GM19463 (cell line): ENCODE measurements around the gene SIRT3.
"Not testable (repeated sequence)": the region's sequence is repeated elsewhere in the genome, so short reads cannot be mapped to it uniquely, and the experiment has no call there.

Experiments
- ATAC-seq: cut with Tn5 transposase; IDR thresholded peaks from one replicate; pipeline ENCODE4 v1.9.1; 2021; ENCODE audit warnings: mild to moderate bottlenecking, moderate library complexity; ENCODE audit not compliant: unreplicated experiment

The SIRT3 gene

DNA sequence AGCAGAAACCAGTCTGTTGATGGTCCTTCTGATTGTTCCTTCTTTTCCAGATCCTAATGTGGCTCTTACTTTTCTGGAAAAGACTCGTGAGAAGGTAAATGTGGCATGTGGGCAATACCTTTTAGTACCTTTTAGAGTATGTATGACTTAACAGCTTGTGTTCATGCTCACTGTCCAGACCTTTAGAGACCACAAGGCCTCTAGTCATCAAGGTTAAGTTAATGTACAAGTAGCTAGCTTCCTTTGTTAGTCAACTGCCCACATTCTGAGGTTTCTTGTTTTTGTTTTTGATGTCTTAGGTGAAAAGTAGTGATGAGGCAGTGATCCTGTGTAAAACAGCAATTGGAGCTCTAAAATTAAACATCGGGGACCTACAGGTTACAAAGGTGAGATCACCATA lies 8.2 kb upstream of the SIRT3 start:
- no peak for ATAC-seq

DNA sequence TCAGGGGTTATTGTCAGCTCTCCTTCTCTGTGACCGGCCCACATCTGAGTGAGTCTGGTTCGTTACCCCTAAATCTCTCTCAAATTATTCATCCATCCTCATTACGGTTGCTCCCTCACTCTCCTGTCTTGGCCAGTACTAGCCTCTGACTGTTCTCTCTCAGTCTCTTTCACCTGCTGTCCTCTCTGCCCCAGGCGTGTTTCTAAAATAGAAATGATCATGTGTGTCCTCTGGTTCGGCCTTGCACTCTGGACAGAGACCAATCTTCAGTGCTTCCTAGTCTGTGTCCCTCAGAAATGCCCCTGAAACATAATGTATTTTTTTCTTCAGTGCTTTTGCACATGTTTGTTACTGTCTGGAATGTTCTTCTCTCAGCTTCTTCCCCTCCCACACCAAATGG lies 5.5 kb upstream of the SIRT3 start:
- ATAC-seq = no peak

DNA sequence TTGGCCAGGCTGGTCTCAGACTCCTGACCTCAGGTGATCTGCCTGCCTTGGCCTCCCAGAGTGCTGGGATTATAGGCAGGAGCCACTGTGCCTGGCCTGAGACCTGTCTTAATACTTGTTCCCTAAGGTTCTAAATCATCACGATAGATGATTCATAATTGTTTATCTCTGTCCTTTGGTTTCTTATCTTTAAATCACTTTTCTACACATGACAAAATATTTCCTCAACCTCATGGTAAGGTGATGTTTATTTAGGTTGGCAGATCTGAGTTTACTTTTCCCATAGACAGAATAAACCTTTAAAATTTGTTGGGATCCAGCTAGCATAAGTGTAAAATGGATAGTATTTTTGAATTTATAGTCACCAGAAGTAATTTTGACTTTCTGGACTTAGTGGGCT lies 4.2 kb upstream of the SIRT3 start:
- no peak for ATAC-seq

DNA sequence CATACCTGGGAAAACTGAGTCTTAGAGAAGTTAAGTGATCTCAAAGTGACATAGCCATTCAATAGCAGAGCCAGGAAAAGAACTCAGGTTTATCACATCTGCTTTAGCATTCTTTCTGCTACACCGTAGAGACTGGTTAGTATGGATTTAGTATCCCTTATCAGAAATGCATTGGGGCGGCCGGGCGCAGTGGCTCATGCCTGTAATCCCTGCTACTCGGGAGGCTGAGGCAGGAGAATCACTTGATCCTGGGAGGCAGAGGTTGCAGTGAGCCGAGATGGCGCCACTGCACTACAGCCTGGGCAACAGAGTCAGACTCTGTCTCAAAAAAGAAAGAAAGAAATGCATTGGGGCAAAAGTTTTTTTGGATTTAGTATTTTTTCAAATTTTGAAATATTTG lies 2.2 kb upstream of the SIRT3 start:
- ATAC-seq = not testable (repeated sequence)

DNA sequence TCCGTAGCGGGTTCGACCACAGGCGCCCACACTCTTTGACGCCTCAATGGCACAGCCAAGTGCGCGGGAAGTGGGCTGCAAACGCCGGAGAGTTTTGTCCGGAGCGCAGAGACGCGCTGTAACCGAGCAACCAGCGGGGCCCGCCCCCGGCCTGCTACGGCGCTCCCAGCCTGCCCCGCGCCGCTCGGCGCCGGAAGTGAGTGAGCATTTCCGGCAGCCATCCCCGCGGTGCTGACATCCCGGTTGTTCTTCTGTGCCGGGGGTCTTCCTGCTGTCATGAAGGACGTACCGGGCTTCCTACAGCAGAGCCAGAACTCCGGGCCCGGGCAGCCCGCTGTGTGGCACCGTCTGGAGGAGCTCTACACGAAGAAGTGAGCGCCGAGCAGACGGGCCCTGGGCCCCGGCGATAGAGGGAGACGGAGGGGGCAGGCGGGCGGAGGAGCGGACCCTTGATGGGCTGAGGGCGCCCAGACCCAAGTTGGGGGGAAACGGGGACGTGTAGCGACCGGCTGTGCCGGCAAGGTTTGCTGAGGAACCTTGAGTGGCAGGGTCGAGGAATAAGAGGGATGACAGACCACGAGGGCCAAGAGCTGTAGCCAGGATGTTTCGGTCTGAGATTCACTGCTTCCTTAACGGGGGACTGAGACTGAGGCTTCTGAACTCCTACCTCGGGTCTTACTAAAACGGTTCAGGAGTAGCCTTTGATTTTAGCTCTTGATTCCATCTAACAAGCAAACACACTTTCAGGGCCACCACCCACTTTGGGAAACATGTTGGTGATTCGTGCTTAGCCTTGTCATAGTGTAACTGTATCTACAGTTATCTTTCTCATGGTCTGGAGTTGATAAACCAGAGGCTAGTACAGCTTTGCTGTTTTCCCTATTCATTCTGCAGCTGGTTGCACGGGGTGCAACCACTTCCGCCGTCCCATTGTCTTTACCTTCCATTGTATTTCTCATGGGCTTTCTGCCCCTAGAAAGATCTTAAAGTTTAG lies 929 bp upstream of the SIRT3 start, which contains the start of gene PSMD13:
Gene PSMD13, plus strand, starts transcription at position 203 of the 994 bp plus-strand sequence. Its CDS starts 74 bp downstream, at position 277.
- peak; percentile 87 for ATAC-seq

DNA sequence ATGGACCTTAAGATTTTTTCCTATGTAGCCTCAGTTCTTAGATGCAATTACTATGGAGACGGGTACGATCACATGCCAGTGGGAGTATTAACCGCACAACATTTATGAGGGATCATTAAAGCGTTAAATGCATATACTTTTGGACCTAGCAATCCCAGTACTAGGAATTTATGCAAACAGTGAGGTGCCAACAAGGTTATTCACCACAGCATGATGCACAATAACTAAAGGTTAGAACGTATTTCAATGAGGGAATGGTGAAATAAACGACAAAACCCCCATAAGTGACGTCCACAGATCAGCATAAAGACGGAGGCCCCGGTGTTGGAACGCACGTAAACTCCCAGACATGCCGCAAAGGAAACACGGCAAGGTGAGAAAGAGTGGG lies 539 bp downstream of the SIRT3 start:
- ATAC-seq = peak; percentile 3

DNA sequence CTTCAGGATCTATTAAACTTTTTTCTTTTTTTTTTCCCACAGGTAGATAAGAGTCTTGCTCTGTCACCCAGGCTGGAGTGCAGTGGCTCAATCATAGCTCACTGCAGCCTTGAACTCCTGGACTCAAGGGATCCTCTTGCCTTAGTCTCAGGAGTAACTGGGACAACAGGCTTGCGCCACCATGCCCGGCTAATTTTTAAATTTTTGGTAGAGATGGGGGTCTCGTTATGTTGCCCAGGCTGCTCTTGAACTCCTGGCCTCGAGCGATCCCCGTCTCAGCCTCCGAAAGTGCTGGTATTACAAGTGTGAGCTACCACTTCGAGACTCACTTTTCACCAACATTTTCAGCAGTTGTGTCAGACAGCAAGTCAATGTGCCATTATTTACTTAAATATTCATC lies 962 bp downstream of the SIRT3 start:
- no peak for ATAC-seq

DNA sequence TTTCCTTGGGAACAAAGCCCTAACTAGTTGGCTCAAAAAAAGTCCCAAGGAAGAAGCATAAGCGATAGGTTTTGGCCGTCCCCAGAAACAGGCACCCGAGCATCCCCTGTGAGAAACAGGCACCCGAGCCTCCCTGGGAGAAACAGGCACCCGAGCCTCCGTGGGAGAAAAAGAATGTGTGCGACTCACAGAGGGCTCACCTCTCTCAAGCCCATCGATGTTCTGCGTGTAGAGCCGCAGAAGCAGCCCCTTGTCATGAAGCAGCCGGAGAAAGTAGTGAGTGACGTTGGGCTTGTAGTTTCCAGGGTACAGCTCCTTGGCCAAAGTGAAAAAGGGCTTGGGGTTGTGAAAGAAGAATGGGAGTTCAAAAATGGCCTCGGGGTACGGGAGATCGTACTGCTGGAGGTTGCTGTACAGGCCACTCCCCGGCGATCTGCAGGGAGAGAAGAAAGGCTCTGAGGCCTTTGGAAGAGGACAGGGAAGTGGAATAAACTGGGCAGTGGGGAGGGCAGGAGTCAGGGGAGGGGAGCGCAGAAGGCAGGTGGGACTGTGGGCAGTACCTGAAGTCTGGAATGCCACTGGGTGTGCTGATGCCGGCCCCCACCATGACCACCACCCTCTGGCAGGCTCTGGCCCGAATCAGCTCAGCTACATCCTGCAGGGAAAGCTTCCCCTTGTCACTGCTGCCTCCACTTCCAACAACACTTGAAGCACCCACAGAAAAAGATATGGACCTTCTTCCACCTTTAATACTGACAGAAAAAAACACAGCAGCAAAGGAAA lies 3.2 kb downstream of the SIRT3 start:
- no peak for ATAC-seq

DNA sequence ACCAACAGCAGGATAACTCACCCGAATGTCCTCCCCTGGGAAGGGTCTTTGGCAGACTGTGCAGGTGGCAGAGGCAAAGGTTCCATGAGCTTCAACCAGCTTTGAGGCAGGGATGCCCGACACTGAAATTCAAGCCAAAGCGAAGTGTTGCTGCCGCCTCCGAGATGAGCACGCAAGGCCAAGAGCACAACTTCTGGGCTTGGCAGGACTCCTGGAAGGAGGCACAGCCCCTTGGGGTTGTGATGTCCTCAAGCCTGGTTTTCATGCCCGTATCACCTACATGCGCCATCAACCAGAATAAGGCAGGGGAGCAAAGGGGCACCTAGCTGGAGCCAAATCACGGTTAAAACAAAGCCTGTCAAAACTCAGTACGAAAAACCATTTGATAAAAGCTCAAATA lies 5.7 kb downstream of the SIRT3 start:
- no peak for ATAC-seq

DNA sequence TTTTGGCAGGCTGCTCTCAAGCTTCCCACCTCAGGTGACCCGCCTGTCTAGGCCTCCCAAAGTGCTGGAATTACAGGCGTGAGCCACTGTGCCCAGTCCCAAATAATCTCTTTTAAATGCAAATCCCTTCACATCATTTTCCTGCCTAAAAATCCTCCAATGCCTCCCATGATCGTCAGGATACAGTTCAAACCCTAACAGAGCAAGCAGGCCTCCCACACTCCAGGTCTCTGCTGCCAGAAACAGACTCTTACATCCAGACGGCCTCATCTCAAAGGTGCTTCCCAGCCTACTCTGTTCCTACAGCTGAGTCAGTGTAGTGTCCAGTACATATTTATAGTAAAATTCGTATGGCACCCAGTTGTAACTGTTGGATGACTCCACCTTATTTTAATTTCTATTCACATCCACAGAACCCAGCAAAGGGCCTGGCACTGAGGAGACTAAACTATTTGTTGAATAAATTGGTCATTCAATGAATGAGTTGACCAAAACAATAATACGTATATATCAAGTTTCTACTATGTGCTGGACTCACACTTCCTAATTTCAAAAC lies 8.2 kb downstream of the SIRT3 start:
- no peak for ATAC-seq

DNA sequence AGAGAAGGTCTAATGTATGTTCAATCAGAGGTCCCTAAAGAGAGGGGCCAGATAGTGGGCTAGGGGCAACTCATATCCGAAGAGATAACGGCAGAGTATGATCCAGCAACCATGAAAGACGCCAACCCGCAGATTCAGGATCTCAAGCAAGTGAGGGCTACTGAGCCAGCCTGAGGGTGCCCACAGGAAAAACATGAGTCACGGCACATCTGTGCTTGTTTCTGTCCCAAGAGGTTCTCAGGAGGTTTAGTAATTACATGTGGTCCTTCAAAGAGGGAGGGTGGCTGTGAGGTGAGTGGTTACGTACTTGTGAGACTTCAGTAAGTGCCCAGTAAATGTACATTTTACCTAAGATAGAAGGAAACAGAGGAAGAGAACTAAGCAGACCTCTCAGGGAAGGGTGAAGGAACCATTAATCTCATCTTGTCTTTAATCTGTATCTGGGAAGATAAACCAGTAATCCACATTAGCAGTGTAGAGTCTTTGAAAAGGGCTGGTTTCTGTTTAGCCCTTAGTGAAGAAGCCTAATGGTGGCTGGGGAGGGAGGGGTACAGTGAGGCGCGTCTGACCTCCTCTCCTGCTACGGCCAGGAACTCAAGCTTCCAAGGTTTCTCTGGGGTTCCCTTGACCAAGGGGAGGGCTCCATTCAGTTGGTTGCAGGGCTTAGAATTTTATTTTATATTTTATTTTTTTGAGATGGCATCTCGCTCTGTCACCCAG lies 10.2 kb downstream of the SIRT3 start:
- no peak for ATAC-seq

DNA sequence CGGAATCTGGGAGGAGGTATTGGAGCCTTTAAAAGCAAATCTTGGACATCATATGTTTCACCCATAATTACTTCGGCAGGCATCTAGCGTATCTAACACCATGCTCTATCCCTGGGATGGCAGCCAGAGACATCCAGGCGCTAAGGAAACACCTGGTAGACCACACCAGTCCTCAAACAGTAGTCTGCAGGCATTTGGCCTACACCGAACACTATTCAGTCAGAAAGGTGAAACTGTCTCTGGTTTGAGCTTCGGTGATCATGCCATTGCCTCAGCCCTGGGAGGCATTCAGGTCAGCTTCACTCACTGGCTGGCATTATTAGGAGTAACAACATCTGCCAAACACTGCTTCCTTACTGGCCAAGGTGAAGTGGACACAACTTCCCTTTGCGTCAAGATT lies 11.7 kb downstream of the SIRT3 start:
- ATAC-seq = no peak

DNA sequence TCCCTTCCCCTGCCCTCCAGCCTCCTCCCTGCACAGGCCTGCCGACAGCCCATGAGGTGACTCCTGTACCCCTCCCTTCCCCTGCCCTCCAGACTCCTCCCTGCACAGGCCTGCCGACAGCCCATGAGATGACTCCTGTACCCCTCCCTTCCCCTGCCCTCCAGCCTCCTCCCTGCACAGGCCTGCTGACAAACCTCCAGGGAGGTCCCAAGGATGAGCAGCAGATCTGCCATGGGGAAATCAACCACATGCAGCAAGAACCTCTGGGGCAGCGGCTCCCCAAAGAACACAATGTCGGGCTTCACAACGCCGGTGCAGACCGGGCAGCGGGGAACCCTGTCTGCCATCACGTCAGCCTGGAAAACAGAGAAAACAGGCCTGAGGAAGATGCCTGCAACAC lies 12.3 kb downstream of the SIRT3 start:
- ATAC-seq = no peak

DNA sequence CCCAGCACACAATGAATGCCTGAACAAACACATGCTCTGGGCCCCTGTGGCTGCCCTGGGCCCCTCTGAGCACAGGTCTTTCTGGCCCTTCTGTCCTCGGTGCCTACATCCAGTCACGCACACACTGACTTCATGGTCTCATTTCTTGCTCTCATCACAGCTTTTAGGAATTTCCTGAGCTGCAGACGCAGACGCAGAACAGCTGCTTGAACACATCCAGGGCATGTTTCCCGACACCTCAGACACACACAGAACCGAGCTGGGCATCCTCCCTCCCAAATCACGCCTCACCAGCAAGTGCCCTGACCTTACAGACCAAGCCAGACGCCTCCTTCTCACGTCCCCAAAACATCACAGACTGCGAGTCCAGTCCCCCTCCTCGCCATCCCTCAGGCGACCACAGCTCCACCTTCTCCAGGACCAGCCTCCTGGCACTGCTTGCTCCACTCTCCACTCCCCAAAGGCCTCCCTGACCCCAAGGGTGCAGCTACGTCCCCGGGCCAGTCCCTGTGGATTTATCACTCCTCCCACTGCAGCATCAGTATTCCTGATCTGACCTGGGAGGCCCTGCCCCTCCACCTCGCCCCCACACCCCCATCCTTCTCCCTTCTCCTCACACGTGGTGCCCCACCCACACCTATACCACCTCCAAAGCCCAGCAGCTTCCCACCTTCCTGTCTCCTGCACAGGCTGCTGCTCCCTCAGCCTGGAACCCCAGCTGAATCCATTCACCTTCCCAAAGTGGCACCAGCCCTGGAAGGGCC lies 12.9 kb downstream of the SIRT3 start:
- ATAC-seq = no peak

DNA sequence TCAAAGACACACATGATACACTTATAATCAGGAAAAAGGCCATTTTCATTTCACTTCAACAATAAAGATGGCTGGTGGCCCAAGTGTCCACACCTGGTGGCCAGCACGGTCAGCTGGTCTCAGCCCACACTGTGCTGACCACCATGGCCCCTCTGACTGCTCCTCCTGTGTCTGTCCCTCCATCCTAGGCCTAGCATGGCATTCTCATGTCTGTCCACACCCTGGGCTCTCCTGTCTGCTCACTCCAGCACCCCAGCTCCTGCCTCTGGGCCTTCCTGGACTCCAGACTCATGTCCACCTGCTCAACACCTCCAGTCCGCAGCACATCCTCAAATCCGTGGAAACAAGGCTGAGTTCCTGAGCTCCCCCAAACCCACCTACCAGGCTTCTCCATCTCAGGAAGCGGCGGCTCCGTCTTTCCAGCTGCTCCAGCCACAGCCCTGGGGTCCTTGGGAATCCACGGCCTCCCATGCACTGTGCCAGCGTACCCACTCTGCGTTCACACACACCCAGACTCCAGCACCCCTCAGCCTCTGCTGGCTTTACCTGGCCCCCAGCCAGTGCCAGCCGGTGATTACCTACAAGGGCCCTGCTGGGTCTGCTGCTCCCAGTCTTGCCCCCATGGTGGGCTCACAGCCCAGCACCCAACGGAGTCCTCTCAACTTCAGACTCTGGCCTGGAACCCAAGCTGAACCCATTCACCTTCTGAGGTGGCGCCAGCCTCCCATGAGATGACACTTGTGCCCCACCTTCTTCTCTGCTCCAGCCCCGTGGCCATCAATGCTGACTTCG lies 13.9 kb downstream of the SIRT3 start:
- no peak for ATAC-seq

DNA sequence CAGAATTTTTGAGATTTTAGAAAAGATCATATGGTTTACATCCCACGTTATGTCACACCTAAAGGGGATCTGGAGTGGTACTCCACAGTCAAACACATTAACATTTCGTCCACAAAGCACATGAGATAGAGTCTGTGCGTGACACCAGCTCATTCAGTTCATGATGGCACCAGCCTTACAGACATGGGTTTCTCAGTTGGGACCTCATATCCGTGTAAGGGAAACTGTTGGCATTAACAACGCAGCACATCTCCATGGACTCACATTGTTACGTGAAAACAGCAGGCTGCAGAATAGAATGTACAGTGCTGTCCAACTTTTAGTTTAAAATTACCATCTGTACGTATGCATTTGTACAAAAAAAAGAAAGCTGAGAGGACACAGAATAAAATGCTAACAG lies 14.6 kb downstream of the SIRT3 start:
- no peak for ATAC-seq

DNA sequence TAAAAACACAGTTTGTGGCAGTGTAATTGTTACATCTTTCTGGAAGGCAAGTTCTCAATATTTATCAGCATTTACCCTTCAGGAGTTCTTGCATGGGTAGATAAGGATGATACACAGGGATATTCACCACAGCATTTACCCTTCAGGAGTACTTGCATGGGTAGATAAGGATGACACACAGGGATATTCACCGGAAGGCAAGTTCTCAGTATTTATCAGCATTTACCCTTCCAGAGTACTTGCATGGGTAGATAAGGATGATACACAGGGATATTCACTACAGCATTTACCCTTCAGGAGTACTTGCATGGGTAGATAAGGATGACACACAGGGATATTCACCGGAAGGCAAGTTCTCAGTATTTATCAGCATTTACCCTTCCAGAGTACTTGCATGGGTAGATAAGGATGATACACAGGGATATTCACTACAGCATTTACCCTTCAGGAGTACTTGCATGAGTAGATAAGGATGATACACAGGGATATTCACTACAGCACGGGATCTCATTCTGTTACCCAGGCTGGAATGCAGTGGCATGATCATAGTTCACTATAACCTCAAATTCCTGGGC lies 15.4 kb downstream of the SIRT3 start:
- ATAC-seq = not testable (repeated sequence)

DNA sequence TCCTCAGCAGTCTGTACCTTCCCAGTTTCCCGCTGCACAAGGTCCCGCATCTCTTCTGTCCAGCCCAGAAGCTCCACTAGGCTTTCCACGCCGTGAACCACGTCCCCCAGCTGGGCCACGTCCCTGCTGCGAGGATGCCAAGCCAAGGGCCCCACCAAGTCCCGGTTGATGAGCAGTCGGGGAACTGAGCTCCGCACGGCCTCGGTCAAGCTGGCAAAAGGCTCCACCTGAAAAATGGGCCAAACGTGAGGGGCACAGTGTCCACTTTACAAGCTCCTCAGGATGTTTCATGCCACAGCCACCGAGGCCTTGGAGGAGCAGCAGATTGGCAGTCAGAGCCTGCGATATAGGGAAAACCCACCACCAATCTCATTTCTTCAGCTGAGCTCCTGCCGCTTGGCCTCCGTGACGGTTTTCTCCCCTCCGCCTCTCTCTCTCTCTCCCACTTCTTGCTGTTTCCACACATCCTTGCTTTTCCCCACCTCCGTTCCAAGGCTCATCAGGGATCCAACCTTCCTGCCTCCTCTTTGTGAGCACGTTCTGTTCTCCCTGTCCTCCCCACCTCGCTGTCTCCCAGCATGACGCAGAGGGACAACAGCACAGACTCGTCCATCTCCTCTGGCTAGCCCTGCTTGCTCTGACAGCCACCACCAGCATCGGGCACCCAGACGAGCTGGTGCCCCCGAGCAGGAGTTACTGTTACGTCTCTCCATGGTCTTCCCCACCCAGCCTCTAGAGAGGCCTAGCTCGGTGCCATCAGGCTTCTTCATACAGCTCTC lies 17.1 kb downstream of the SIRT3 start:
- no peak for ATAC-seq
